ENCODE data around the gene TRIM61.
A peak's percentile ranks its signal among the peaks of the same experiment; 100 is the strongest.
"Not testable (repeated sequence)": the region's sequence is repeated elsewhere in the genome, so short reads cannot be mapped to it uniquely, and the experiment has no call there.

The TRIM61 gene

GRCh38 chr4:164977243-164978164 is at the start of gene TRIM61:
TRIM61 (minus strand) TSS chr4:164977657; CDS start chr4:164970002, 7,655 bp downstream.
- CTCF ChIA-PET = interaction anchor here (0.9 kb wide), 1 partner anchor 11 kb away, joined by 5 read pairs; no protein-coding TSS in a partner anchor

GRCh38 chr4:165025782-165026181 is 48.3 kb upstream of the TRIM61 start:
- H3K4me3 ChIP-seq (ENCODE audit: low read depth, low read length); DNase-seq (ENCODE audit: low read depth, low spot score); POLR2A ChIA-PET; CTCF ChIA-PET: not testable (repeated sequence)

More at GRCh38 chr4:164977243-164978164, at the start of gene TRIM61:
- peak; percentile 2 for TF ChIP-seq CTCF (IDR thresholded peaks at IDR 0.05; ENCODE audit: insufficient read depth, low read length, missing control alignments)
- no peak for DNase-seq (ENCODE audit: low read depth, low spot score)
- POLR2A ChIA-PET = interaction anchor here (0.6 kb wide), 1 partner anchor 86 kb away, joined by 3 read pairs; no protein-coding TSS in a partner anchor
- peak within 1 kb of the TSS; percentile 76 for H3K4me3 ChIP-seq (ENCODE audit: low read depth, low read length)

DNA sequence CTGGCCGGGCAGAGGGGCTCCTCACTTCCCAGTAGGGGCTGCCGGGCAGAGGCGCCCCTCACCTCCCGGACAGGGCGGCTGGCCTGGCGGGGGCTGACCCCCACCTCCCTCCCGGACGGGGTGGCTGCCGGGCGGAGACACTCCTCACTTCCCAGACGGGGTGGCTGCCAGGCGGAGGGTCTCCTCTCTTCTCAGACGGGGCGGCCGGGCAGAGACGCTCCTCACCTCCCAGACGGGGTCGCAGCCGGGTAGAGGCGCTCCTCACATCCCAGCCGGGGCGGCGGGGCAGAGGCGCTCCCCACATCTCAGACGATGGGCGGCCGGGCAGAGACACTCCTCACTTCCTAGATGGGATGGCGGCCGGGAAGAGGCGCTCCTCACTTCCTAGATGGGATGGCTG is 42.5 kb upstream of the TRIM61 start:
- POLR2A ChIA-PET; CTCF ChIA-PET; H3K4me3 ChIP-seq (ENCODE audit: low read depth, low read length); DNase-seq (ENCODE audit: low read depth, low spot score): not testable (repeated sequence)

DNA sequence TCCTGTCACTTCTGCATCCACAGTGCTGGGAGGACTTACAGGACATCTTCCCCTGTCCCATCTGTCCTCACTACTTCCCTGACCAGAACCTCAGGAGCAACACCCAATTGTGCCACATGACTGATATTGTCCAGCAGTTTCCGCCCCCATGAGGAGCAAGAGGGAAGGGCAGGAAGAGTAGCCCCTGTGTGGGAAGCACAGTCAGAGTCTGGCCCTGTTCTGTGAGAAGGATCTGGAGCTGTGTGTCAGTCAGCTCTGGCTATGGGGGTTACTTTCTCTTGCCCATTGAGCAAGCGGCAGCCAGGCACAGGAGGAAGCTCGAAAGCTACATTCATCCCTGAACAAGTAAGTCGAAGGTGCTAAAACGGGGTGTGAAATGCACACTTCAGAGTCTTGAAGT is 39.5 kb upstream of the TRIM61 start:
- no peak for TF ChIP-seq CTCF (IDR thresholded peaks at IDR 0.05; ENCODE audit: insufficient read depth, low read length, missing control alignments)
- no peak for DNase-seq (ENCODE audit: low read depth, low spot score)
- H3K4me3 ChIP-seq (ENCODE audit: low read depth, low read length) = no peak overlapping the region
- ChIA-PET POLR2A (no interaction called here), CTCF (no interaction called here)

GRCh38 chr4:165013691-165014090 is 36.2 kb upstream of the TRIM61 start:
- no peak for TF ChIP-seq CTCF (IDR thresholded peaks at IDR 0.05; ENCODE audit: insufficient read depth, low read length, missing control alignments)
- CTCF ChIA-PET = no interaction called here
- H3K4me3 ChIP-seq (ENCODE audit: low read depth, low read length) = no peak overlapping the region
- no peak for DNase-seq (ENCODE audit: low read depth, low spot score)
- POLR2A ChIA-PET = no interaction called here

DNA sequence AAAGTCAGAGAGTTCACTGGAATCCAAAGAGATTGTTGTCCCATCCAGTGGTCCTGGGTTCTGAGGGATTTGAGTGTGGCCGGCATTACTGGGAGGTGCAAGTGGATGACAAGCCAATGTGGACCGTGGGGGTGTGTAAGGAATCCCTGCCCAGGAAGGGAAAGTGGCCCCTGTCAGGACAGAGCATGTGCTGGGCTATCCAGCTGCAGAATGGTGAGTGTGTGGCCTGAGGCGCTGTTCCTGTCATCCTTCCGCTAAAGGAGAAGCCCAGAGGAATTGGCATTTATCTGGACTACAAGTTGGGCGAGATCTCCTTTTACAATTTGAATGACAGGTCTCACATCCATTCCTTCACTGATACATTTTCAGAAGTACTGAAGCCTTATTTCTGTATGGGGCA is 33.9 kb upstream of the TRIM61 start:
- H3K4me3 ChIP-seq (ENCODE audit: low read depth, low read length) = no peak overlapping the region
- DNase-seq (ENCODE audit: low read depth, low spot score) = no peak
- CTCF ChIA-PET = no interaction called here
- no peak for TF ChIP-seq CTCF (IDR thresholded peaks at IDR 0.05; ENCODE audit: insufficient read depth, low read length, missing control alignments)
- POLR2A ChIA-PET = no interaction called here

DNA sequence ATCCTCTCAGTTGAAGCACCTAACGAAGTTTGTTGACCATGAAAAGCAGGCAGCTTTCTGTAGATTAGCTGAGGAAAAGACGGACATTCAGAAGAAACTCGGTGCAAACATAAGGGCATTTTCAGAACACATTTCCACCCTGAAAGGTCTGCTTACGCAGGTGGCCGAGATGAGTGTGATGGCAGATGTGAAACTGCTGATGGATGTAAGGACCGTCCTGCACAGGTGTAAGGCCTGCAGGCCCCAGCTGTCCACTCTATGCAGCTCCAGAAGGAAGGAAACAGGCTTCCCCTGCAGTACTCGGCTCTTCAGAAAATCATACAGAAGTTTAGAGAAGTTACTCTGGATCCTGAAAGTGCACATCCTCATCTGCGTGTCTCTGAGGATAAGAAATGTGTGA is 33.5 kb upstream of the TRIM61 start:
- TF ChIP-seq CTCF (IDR thresholded peaks at IDR 0.05; ENCODE audit: insufficient read depth, low read length, missing control alignments) = no peak
- CTCF ChIA-PET = no interaction called here
- POLR2A ChIA-PET = no interaction called here
- DNase-seq (ENCODE audit: low read depth, low spot score) = no peak
- no peak overlapping the region for H3K4me3 ChIP-seq (ENCODE audit: low read depth, low read length)

Data from AG04449 (cell line).